Neural progenitor cell (in vitro differentiated cells): ENCODE measurements around the gene EXD3.

Source experiments
- EZH2 ChIP-seq: fragments of 200-600 bp; sonication (generic); IDR thresholded peaks from 2 replicates; pipeline ENCODE4 v1.6.1; 2017; ENCODE audit warnings: antibody characterized with exemption, mild to moderate bottlenecking, moderate library complexity
- EZH2phosphoT487 ChIP-seq: fragments of 200-600 bp; sonication (generic); IDR thresholded peaks from 2 replicates; pipeline ENCODE4 v1.6.1; 2017; ENCODE audit warnings: antibody characterized with exemption
- TF ChIP-seq, protein P1 (sequence below): fragments of 200-600 bp; sonication (generic); IDR thresholded peaks from 2 replicates; pipeline ENCODE4 v1.5.1; 2017; ENCODE audit warnings: antibody characterized with exemption, mild to moderate bottlenecking

DNA sequence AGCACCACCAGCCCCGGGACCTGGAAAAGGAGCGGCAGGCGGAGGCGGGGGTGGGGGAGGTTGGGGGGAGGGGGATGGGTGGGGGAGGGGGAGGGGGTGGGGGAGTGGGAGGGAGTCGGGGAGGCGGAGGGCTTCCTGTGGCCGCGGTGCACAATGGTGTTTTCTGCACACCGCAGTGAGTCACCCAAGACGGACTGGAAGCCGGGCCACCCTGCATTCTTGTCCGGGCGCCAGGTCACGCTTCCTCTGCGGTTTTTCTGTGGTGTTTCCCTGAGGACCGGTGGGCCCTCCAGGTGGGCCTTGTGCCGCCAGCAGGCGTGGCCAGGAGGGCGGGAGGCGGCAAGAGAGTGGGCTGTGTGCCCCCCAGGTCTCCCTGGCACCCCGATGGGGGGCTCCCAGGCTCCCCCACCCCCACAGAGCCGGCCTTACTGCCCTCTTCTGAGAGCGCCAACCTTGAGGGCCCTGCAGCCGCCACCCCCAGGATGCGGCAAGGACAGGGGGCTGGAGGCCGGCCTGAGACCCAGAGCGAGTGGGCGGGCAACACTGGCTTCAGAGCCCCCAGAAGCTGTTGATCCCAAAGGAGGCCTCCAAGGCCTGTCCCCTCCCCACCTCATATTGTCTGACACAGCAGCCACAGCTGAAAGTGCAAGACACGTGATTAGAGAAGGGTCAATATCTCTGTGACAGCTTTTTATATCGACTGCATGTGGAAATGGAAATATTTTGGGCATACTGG, 11.1 kb downstream of the EXD3 start:
- TF ChIP-seq, protein P1, sequence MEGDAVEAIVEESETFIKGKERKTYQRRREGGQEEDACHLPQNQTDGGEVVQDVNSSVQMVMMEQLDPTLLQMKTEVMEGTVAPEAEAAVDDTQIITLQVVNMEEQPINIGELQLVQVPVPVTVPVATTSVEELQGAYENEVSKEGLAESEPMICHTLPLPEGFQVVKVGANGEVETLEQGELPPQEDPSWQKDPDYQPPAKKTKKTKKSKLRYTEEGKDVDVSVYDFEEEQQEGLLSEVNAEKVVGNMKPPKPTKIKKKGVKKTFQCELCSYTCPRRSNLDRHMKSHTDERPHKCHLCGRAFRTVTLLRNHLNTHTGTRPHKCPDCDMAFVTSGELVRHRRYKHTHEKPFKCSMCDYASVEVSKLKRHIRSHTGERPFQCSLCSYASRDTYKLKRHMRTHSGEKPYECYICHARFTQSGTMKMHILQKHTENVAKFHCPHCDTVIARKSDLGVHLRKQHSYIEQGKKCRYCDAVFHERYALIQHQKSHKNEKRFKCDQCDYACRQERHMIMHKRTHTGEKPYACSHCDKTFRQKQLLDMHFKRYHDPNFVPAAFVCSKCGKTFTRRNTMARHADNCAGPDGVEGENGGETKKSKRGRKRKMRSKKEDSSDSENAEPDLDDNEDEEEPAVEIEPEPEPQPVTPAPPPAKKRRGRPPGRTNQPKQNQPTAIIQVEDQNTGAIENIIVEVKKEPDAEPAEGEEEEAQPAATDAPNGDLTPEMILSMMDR = no peak
- no peak for TF ChIP-seq EZH2
- TF ChIP-seq EZH2phosphoT487 = no peak
